COR-L47 (cell line): ENCODE results near the gene CLPTM1.
"Not testable (repeated sequence)": the region's sequence is repeated elsewhere in the genome, so short reads cannot be mapped to it uniquely, and the experiment has no call there.

Experiments
- DNase-seq: peaks from one replicate; lab custom pipeline; 2025; lab: John Stamatoyannopoulos, UW

CLPTM1 gene

GRCh38 chr19:44943801-44944249 lies 11.4 kb upstream of the CLPTM1 start:
- no peak for DNase-seq

GRCh38 chr19:44947041-44947581 lies 8.1 kb upstream of the CLPTM1 start:
- no peak for DNase-seq

- DNase-seq, result no peak
These were observed 6.9 kb upstream of the CLPTM1 start for GRCh38 chr19:44948237-44948636.

GRCh38 chr19:44948763-44949374 lies 6.3 kb upstream of the CLPTM1 start:
- DNase-seq, result no peak

- DNase-seq, result no peak
These were observed 5.6 kb upstream of the CLPTM1 start for GRCh38 chr19:44949550-44949949.

- peak; percentile 77 for DNase-seq
These were observed 3.7 kb upstream of the CLPTM1 start for GRCh38 chr19:44951179-44952159.

GRCh38 chr19:44954278-44954648 lies 917 bp upstream of the CLPTM1 start:
- no peak for DNase-seq

- DNase-seq, result no peak
These were observed 592 bp downstream of the CLPTM1 start for GRCh38 chr19:44955505-44956439.

- no peak for DNase-seq
These were observed 2.3 kb downstream of the CLPTM1 start for GRCh38 chr19:44957526-44957925.

- DNase-seq, result no peak
These were observed 2.9 kb downstream of the CLPTM1 start for GRCh38 chr19:44958090-44958489.

- no peak for DNase-seq
These were observed 4.5 kb downstream of the CLPTM1 start for GRCh38 chr19:44959691-44960090.

- no peak for DNase-seq
These were observed 5.9 kb downstream of the CLPTM1 start for GRCh38 chr19:44960906-44961728.

- no peak for DNase-seq
These were observed 6.6 kb downstream of the CLPTM1 start for GRCh38 chr19:44961821-44962220.

- no peak for DNase-seq
These were observed 12.9 kb downstream of the CLPTM1 start for GRCh38 chr19:44968118-44968517.

- DNase-seq, result no peak
These were observed 13.5 kb downstream of the CLPTM1 start for GRCh38 chr19:44968670-44969069.

GRCh38 chr19:44969437-44969836 lies 14.3 kb downstream of the CLPTM1 start:
- no peak for DNase-seq

- not testable (repeated sequence) for DNase-seq
These were observed 16.3 kb downstream of the CLPTM1 start for GRCh38 chr19:44971451-44971850.

GRCh38 chr19:44972802-44973201 lies 17.6 kb downstream of the CLPTM1 start:
- no peak for DNase-seq

- DNase-seq, result no peak
These were observed 19.0 kb downstream of the CLPTM1 start for GRCh38 chr19:44973982-44974735.

- DNase-seq, result no peak
These were observed 19.7 kb downstream of the CLPTM1 start for GRCh38 chr19:44974857-44975256.
